22Rv1 (cell line): Measurements from ENCODE around the gene CETN2.

ENCODE experiments used
- ZFX ChIP-seq: fragments of 450-650 bp; IDR thresholded peaks from 2 replicates; pipeline ENCODE4 v1.6.1; 2017; ENCODE audit warnings: antibody characterized with exemption, borderline replicate concordance
- TF ChIP-seq, protein P1 (sequence below): fragments of 450-650 bp; IDR thresholded peaks from 2 replicates; pipeline ENCODE4 v1.5.1; 2017; ENCODE audit warnings: mild to moderate bottlenecking

DNA sequence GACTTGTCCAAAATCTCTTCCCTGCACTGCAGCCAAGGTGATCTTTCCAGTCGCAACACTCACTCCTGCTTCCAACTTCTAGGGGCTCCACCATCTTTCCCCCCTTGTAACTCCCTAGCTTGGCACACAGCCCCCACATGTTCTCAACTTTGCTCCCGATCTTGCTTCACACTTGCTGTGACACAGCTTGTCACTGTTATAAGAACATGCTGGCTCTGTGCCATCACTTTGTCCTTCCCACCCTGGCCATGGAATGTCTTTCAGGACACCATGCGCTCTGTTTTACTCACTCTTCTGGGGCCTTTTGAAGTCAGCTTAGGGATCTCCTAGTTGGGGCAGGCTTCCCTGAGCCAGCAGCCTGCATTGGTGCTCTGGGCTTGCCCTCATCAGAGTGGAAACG, 2.8 kb upstream of the CETN2 start:
- TF ChIP-seq ZFX: no peak
- TF ChIP-seq, protein P1, sequence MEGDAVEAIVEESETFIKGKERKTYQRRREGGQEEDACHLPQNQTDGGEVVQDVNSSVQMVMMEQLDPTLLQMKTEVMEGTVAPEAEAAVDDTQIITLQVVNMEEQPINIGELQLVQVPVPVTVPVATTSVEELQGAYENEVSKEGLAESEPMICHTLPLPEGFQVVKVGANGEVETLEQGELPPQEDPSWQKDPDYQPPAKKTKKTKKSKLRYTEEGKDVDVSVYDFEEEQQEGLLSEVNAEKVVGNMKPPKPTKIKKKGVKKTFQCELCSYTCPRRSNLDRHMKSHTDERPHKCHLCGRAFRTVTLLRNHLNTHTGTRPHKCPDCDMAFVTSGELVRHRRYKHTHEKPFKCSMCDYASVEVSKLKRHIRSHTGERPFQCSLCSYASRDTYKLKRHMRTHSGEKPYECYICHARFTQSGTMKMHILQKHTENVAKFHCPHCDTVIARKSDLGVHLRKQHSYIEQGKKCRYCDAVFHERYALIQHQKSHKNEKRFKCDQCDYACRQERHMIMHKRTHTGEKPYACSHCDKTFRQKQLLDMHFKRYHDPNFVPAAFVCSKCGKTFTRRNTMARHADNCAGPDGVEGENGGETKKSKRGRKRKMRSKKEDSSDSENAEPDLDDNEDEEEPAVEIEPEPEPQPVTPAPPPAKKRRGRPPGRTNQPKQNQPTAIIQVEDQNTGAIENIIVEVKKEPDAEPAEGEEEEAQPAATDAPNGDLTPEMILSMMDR: no peak
